ENCODE measurements around the gene JAGN1.
"Not testable (repeated sequence)": the region's sequence is repeated elsewhere in the genome, so short reads cannot be mapped to it uniquely, and the experiment has no call there.

Gene JAGN1

DNA sequence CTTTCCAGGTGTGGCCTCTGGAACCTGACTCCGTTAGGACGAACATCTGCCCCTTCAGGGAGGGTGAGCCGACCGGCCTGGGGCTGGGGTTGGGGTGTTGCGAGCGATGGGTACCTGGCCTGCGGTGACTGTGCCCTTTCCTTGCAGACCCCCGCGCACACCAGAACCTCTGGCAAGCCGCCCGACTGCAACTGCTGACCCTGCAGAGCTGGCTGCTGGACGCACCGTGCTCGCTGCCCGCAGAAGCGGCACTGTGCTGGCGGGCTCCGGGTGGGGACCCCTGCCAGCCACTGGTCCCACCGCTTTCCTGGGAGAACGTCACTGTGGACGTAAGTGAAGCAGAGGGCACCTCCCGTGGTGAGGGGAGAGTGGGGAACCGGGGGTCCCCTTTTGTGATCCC, 37.7 kb downstream of the JAGN1 start:
- DNase-seq, result no peak

DNA sequence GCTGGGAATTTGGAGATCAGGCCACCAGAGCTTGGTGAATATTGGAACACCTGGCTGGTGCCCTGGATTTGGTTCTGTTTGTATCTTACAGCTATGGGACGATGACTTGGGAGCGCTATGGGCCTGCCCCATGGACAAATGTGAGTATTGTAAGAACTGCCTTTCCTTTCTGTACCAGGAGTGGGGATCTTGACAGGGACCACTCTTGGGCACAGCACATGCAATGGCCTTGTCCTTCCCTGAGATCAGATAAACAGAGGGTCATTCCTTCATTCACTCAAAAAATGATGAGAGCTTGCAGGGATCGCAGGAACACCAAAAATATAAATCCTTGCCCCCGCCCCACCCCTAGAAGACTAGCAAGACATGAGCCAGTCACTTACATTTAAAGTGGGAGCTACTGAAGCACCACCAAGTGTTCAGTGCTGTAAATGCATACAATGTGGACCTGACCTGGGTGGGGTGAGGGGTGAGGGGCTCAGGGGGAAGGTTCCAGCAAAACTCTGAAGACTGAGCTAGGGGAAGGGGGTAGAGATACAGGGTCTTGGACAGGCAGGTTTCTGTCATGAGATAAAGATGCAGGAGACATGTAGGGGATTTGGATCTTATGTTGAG, 40.5 kb downstream of the JAGN1 start:
- DNase-seq, result no peak

GRCh38 chr3:9932535-9932842, 42.1 kb downstream of the JAGN1 start:
- no peak for DNase-seq

- DNase-seq, result peak; percentile 4
Measured at GRCh38 chr3:9932843-9933560, 42.6 kb downstream of the JAGN1 start.

DNA sequence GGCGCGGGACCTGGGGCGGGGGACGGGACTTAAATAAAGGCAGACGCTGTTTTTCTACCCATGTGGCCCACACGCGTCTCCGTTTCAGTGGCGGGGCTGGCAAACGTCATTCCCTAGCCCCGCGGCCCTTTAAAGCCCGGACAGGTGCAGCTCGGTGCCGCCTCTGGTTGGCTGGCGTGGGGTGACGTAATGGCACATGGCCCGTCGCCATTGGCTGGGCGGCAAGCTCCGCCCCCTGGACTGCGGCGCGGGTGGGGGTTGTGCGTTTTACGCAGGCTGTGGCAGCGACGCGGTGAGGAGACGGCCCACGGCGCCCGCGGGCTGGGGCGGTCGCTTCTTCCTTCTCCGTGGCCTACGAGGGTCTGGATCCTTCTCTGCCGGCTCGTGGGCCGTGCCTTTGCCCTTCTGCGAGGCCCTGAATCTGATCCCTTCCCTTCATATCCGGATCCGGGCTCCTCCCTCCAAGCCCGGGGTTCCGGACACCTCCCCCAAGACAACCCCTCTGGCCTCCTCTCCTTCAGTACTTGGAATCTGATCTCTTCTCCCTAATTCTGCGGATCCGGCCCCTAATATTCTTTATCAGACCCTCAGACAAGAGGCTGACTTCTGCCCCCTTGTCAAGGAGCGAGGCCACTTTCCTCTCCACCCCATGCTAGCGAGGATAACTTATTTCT, 43.3 kb downstream of the JAGN1 start, which contains the start of gene CRELD1:
Gene CRELD1, plus strand, starts transcription at position 274 of the 674 bp plus-strand sequence. CDS start 605 bp downstream, outside the sequence.
- DNase-seq, result peak; percentile 45

DNA sequence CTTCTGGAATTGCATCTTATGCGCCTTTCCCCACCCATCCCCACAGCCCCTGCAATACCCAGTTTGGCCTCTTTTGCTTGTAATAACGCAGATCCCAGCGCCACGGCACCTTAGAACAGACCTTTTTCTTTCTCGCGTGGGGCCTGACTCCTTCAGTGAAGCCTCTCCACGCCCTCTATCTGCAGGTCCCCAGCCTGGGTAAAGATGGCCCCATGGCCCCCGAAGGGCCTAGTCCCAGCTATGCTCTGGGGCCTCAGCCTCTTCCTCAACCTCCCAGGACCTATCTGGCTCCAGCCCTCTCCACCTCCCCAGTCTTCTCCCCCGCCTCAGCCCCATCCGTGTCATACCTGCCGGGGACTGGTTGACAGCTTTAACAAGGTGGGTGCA, 43.8 kb downstream of the JAGN1 start:
- DNase-seq, result no peak

- DNase-seq, result no peak
Measured at GRCh38 chr3:9934993-9935392, 44.6 kb downstream of the JAGN1 start.

DNA sequence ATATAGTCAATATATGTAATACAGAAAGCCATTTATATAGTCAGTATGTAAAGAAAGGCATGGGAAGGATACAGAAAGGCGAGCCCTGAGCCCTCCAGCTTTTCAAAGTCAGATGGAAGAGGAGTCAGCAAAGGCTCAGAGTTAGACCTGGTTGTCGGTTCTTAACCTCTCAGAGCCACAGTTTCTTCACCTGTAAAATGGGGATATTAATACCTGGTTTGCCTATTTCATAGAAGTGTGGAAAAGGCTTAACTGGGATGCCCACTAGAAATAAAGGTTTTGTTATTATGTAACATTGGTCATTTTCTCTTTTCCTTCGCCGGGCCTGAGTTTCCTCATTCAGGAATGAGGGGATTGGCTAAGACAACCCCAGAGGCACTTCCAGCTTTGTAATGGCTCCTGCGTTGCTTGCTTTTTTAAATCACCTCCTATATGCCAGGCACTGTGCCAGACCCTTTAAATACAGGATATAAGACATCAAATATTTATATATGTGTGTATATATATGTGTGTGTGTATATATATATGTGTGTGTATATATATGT, 45.6 kb downstream of the JAGN1 start:
- no peak for DNase-seq

DNA sequence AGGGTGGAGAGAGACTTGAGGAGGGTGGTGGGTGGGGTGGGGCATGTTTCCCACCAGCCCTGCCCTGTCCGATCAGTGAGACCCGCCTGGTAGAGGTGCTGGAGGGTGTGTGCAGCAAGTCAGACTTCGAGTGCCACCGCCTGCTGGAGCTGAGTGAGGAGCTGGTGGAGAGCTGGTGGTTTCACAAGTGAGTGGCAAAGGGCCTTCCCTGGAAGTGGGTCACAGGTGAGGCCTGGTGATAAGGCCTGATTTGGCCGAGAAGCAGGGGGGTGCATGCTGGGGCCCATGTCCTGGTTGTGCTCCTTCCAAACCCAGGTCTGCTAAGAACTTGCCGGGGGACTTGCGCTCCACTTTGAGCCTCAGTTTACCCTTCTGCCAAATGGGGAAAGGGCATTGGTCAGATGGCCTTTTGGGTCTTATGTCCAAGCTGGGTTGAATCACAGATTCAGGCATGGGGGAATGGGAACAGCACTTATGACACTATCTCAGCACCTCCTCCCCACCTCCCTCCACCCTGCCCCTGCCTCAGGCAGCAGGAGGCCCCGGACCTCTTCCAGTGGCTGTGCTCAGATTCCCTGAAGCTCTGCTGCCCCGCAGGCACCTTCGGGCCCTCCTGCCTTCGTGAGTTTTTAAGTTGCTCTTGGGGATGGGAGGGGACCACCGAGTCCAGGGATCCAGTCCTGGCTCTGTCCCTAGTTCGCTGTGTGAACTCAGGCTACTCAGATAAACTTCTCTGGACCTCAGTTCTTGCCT, 47.3 kb downstream of the JAGN1 start:
- DNase-seq, result no peak

- no peak for DNase-seq
Measured at GRCh38 chr3:9938966-9939365, 48.6 kb downstream of the JAGN1 start.

DNA sequence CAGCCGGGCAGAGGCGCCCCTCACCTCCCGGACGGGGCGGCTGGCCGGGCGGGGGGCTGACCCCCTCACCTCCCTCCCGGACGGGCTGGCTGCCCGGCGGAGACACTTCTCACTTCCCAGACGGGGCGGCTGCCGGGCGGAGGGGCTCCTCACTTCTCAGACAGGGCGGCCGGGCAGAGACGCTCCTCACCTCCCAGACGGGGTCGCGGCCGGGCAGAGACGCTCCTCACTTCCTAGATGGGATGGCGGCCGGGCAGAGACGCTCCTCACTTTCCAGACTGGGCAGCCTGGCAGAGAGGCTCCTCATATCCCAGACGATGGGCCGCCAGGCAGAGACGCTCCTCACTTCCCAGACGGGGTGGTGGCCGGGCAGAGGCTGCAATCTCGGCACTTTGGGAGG, 49.5 kb downstream of the JAGN1 start:
- not testable (repeated sequence) for DNase-seq

DNA sequence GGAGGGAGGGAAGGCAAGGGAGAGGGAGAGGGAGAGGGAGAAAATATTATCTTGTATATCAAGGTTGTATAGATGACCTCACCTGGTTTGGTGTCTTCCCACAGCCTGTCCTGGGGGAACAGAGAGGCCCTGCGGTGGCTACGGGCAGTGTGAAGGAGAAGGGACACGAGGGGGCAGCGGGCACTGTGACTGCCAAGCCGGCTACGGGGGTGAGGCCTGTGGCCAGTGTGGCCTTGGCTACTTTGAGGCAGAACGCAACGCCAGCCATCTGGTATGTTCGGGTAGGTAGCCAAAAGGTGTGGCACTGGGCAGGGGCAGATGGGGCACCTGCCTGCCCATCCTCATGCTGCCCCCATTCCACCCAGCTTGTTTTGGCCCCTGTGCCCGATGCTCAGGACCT, 50.3 kb downstream of the JAGN1 start:
- DNase-seq, result no peak

DNA sequence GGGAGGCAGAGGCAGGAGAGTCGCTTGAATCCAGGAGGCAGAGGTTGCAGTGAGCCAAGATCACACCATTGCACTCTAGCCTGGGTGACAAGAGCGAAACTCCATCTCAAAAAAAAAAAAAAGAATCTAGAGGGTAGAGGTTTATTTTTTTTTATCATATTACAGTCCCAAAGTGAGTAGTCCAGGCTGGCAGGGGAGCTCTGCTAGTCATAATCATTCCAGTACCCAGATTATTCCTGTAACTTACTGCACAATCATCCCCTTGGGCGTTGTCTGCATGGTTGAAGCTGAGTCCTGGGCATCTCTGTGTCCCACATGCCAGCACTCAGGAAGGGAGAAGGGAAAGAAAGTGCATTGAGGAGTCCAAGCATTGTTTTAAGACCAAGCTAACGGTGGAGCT, 51.8 kb downstream of the JAGN1 start:
- DNase-seq, result no peak

GRCh38 chr3:9942934-9943690, 52.7 kb downstream of the JAGN1 start:
- DNase-seq, result no peak

All from NCI-H187 treated with DMSO at 0.1 percent for 48 hours (cell line).